ENCODE data around the gene DCAF7. TPM values are rescaled to one million over a fixed set of nuclear protein-coding genes. Genes with fewer than 3 reads are reported as not detected.

The DCAF7 gene
- total and polyA plus RNA-seq, 5 donors from 2014 or later: 41.0 to 89.4 (median 68.2) TPM

DNA sequence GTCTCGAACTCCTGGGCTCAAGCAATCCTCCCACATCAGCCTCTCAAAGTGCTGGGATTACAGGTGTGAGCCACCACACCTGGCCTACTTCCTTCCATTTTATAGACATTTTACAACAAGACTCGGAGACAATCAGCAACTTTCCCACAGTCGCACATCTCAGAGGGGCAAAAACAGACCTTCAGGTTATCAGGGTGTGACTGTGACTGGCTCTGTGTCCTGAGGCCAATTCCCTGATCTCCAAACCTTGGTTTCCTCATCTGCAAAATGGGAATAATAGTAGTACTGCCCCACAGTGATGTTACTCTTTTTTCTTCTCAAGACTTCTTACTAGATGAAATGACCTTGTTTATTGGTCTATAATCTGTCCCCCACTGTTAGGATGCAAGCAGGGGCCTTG lies 37.9 kb upstream of the DCAF7 start:
- no peaks in the 10 kb centered on the region for H3K27me3 ChIP-seq (ENCODE audit: control insufficient read depth, insufficient read depth, low read length)
- Mint-ChIP-seq H3K4me1 (no peaks in the 10 kb centered on the region), H3K27me3 (peaks cover 17% of the 10 kb centered on the region), H3K9me3 (no peaks in the 10 kb centered on the region), H3K4me3 (no peak overlapping the region), H3K27ac (no peak overlapping the region), H3K36me3 (no peaks in the 10 kb centered on the region)
- no peaks in the 10 kb centered on the region for H3K4me1 ChIP-seq (ENCODE audit: control insufficient read depth, insufficient read depth, low read length, poor library complexity, severe bottlenecking)
- no peaks in the 10 kb centered on the region for H3K9me3 ChIP-seq (ENCODE audit: control insufficient read depth in 2 of 2, low read length in 2 of 2)
- DNase-seq (no peak), ATAC-seq (ENCODE audit: low read depth in 2 of 2) (no peak)
- H3K4me3 ChIP-seq (ENCODE audit: low read depth, low read length): no peak overlapping the region
- H3K36me3 ChIP-seq (ENCODE audit: control insufficient read depth, insufficient read depth, low read length): no peaks in the 10 kb centered on the region
- no peak overlapping the region for H3K27ac ChIP-seq (ENCODE audit: insufficient read depth, low read length, poor library complexity, severe bottlenecking)

DNA sequence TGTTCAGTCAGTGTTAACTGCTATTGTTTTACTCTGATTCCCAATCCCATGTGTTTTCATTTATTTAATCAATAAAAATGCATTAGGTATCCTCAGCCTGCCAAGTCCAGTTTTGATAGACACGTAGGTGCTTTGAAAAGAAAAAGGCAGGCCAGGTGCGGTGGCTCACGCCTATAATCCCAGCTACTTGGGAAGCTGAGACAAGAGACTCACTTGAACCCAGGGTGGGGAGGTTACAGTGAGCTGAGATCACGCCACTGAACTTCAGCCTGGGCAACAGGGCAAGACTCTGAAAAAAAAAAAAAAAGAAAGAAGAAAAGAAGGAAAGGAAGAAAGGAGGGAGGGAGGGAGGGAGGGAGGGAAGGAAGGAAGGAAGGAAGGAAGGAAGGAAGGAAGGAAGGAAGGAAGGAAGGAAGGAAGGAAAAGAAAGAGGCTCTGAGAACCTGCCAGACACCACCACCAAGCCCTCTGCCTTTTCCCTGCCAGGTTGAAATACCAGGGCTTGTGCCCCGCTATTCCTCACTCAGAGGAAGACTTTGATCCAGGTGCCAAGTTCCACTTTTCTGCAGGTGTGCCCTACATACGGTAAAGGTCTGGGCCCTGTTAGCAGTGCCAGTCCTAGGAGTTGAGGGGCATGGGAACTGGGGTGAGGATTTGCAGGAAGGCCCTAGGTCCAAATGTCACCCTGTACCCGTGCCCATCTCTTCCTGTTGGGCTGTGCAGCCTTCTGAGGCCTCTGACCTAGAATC lies 37.2 kb upstream of the DCAF7 start:
- H3K36me3 Mint-ChIP-seq: no peaks in the 10 kb centered on the region
- Histone ChIP-seq H3K36me3 (ENCODE audit: control insufficient read depth, insufficient read depth, low read length) (no peaks in the 10 kb centered on the region), H3K27ac (ENCODE audit: insufficient read depth, low read length, poor library complexity, severe bottlenecking) (no peak overlapping the region), H3K4me1 (ENCODE audit: control insufficient read depth, insufficient read depth, low read length, poor library complexity, severe bottlenecking) (no peaks in the 10 kb centered on the region), H3K9me3 (ENCODE audit: control insufficient read depth in 2 of 2, low read length in 2 of 2) (no peaks in the 10 kb centered on the region), H3K27me3 (ENCODE audit: control insufficient read depth, insufficient read depth, low read length) (no peaks in the 10 kb centered on the region), H3K4me3 (ENCODE audit: low read depth, low read length) (no peak overlapping the region)
- H3K4me1 Mint-ChIP-seq: no peaks in the 10 kb centered on the region
- ATAC-seq (ENCODE audit: low read depth in 2 of 2) (no peak), DNase-seq (no peak)
- H3K27me3 Mint-ChIP-seq: peaks cover 17% of the 10 kb centered on the region
- H3K4me3 Mint-ChIP-seq: no peak overlapping the region
- H3K9me3 Mint-ChIP-seq: peaks cover 0 to 1% (median 0%) of the 10 kb centered on the region in 7 donors
- no peak overlapping the region for H3K27ac Mint-ChIP-seq

DNA sequence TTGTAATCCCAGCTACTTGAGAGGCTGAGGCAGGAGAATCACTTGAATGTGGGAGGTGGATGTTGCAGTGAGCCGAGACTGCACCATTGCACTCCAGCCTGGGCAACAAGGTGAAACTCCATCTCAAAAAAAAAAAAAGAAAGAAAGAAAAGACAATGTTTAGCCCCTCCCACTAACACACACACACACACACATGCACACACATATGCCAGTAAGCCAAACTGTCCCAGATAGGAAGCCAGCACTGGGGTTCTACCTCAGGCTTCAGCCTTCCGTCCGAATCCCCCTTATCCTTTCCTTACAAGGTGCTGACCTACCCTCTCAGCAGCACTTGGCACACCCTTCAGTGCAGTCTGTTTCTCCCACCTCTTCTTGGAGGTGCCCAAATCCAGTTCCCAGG lies 35.8 kb upstream of the DCAF7 start:
- Histone ChIP-seq H3K36me3 (ENCODE audit: control insufficient read depth, insufficient read depth, low read length) (no peaks in the 10 kb centered on the region), H3K4me1 (ENCODE audit: control insufficient read depth, insufficient read depth, low read length, poor library complexity, severe bottlenecking) (no peaks in the 10 kb centered on the region), H3K4me3 (ENCODE audit: low read depth, low read length) (no peak overlapping the region), H3K9me3 (ENCODE audit: control insufficient read depth in 2 of 2, low read length in 2 of 2) (no peaks in the 10 kb centered on the region), H3K27me3 (ENCODE audit: control insufficient read depth, insufficient read depth, low read length) (no peaks in the 10 kb centered on the region), H3K27ac (ENCODE audit: insufficient read depth, low read length, poor library complexity, severe bottlenecking) (no peak overlapping the region)
- no peak for DNase-seq
- no peaks in the 10 kb centered on the region for H3K36me3 Mint-ChIP-seq
- no peak overlapping the region for H3K27ac Mint-ChIP-seq
- ATAC-seq (ENCODE audit: low read depth in 2 of 2): no peak
- H3K4me3 Mint-ChIP-seq: no peak overlapping the region
- H3K9me3 Mint-ChIP-seq: peaks cover 0 to 1% (median 0%) of the 10 kb centered on the region in 7 donors
- H3K4me1 Mint-ChIP-seq: no peaks in the 10 kb centered on the region
- H3K27me3 Mint-ChIP-seq: peaks cover 13% of the 10 kb centered on the region

DNA sequence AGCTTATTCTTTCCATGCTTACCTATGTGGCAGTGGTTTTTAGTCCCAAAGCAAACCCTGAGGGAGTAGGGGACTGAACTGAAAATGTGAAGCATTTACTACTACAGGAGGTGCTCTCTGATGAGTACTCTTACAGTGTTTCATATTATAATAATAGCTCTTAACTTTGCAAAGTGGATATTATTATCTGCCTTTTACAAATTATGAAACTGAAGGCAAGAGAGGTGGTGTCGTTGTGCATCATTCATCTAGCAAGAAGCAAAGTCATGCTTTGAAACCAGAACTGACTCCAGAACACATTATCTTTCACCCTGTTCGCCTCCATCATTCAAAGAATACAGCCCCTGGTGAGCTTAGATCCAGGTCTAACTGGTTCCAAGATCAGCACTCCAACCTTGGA lies 35.3 kb upstream of the DCAF7 start:
- Mint-ChIP-seq H3K4me1 (no peaks in the 10 kb centered on the region), H3K27ac (no peak overlapping the region), H3K4me3 (no peak overlapping the region), H3K36me3 (no peaks in the 10 kb centered on the region), H3K27me3 (peaks cover 16% of the 10 kb centered on the region), H3K9me3 (peaks cover 0 to 1% (median 0%) of the 10 kb centered on the region in 7 donors)
- no peak overlapping the region for H3K27ac ChIP-seq (ENCODE audit: insufficient read depth, low read length, poor library complexity, severe bottlenecking)
- H3K4me3 ChIP-seq (ENCODE audit: low read depth, low read length): no peak overlapping the region
- no peak for ATAC-seq (ENCODE audit: low read depth in 2 of 2)
- no peaks in the 10 kb centered on the region for H3K4me1 ChIP-seq (ENCODE audit: control insufficient read depth, insufficient read depth, low read length, poor library complexity, severe bottlenecking)
- H3K27me3 ChIP-seq (ENCODE audit: control insufficient read depth, insufficient read depth, low read length): no peaks in the 10 kb centered on the region
- H3K36me3 ChIP-seq (ENCODE audit: control insufficient read depth, insufficient read depth, low read length): no peaks in the 10 kb centered on the region
- DNase-seq: no peak
- no peaks in the 10 kb centered on the region for H3K9me3 ChIP-seq (ENCODE audit: control insufficient read depth in 2 of 2, low read length in 2 of 2)

DNA sequence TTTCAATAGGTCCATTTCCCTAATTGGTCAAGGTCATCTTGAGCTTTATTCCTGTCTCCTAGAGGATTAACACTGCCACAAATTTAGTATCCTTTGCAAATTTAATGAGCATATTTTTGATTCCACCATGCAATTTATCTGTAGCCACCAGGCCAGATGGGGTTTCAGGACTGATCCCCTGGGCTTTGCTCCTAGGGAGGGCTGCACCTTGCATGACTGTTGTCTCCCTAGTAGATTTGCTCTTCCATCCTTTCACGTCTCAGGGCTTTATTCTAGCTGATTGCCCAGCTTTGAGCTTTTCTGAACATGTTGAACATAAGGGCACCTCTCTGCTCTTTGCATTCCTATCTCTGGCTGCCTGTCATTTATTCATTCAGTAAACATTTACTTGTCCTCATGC lies 34.9 kb upstream of the DCAF7 start:
- Mint-ChIP-seq H3K36me3 (no peaks in the 10 kb centered on the region), H3K27ac (no peak overlapping the region), H3K4me3 (peak overlapping the region in 1 of 4 donors; percentile 80), H3K9me3 (peaks cover 0 to 1% (median 0%) of the 10 kb centered on the region in 7 donors), H3K27me3 (peaks cover 16% of the 10 kb centered on the region), H3K4me1 (no peaks in the 10 kb centered on the region)
- no peak for ATAC-seq (ENCODE audit: low read depth in 2 of 2)
- H3K4me3 ChIP-seq (ENCODE audit: low read depth, low read length): no peak overlapping the region
- no peak for DNase-seq
- H3K36me3 ChIP-seq (ENCODE audit: control insufficient read depth, insufficient read depth, low read length): no peaks in the 10 kb centered on the region
- H3K9me3 ChIP-seq (ENCODE audit: control insufficient read depth in 2 of 2, low read length in 2 of 2): no peaks in the 10 kb centered on the region
- H3K4me1 ChIP-seq (ENCODE audit: control insufficient read depth, insufficient read depth, low read length, poor library complexity, severe bottlenecking): no peaks in the 10 kb centered on the region
- no peaks in the 10 kb centered on the region for H3K27me3 ChIP-seq (ENCODE audit: control insufficient read depth, insufficient read depth, low read length)
- H3K27ac ChIP-seq (ENCODE audit: insufficient read depth, low read length, poor library complexity, severe bottlenecking): no peak overlapping the region

DNA sequence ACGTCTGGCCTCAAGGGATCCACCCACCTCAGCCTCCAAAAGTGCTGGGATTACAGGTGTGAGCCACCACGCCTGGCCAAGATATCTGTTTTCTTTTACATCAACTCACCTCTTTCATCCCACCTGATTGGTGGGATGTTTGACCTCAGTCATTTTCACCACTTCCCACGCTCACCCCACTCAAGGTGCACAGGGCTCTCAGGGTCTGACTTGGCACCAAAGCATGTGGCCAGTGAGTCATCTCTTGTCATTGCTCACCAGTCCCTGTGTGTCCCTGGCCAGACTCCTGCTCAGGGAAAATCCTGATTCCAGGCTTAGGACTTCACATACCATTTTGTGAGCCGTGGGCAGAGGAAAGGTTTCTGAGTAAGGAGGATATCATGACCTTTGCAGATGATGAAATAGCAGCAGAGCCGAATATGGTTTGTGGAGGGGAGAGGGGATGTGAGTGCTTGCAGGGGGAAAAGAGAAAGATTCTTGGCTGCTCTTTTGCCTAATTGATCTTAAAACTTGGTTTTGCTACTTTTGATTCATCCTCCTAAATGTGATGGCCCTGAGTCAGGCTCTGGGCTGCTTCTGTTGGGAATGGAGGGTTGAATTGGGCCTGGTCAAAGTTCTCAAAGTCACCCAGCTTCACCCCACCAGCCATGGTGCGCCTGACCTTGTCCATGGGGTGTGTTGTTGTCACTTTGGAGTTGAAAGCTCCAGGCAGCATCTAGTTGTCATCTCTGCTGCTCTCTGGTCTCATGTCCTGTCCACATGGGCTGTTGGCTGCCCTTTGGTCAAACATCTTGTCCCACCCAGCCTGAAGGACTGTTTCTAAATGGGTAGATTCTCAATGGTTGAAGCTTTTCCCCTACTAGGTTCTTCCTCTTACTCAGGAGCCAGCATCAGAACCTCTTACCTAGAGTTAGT lies 33.1 kb upstream of the DCAF7 start:
- no peaks in the 10 kb centered on the region for H3K9me3 ChIP-seq (ENCODE audit: control insufficient read depth in 2 of 2, low read length in 2 of 2)
- no peak overlapping the region for H3K4me3 ChIP-seq (ENCODE audit: low read depth, low read length)
- no peaks in the 10 kb centered on the region for H3K36me3 ChIP-seq (ENCODE audit: control insufficient read depth, insufficient read depth, low read length)
- Mint-ChIP-seq H3K36me3 (no peaks in the 10 kb centered on the region), H3K27ac (no peak overlapping the region), H3K4me3 (no peak overlapping the region), H3K4me1 (no peaks in the 10 kb centered on the region), H3K27me3 (peaks cover 21% of the 10 kb centered on the region), H3K9me3 (peaks cover 0 to 1% (median 0%) of the 10 kb centered on the region in 7 donors)
- ATAC-seq (ENCODE audit: low read depth in 2 of 2) (no peak), DNase-seq (no peak)
- no peaks in the 10 kb centered on the region for H3K27me3 ChIP-seq (ENCODE audit: control insufficient read depth, insufficient read depth, low read length)
- no peak overlapping the region for H3K27ac ChIP-seq (ENCODE audit: insufficient read depth, low read length, poor library complexity, severe bottlenecking)
- no peaks in the 10 kb centered on the region for H3K4me1 ChIP-seq (ENCODE audit: control insufficient read depth, insufficient read depth, low read length, poor library complexity, severe bottlenecking)

DNA sequence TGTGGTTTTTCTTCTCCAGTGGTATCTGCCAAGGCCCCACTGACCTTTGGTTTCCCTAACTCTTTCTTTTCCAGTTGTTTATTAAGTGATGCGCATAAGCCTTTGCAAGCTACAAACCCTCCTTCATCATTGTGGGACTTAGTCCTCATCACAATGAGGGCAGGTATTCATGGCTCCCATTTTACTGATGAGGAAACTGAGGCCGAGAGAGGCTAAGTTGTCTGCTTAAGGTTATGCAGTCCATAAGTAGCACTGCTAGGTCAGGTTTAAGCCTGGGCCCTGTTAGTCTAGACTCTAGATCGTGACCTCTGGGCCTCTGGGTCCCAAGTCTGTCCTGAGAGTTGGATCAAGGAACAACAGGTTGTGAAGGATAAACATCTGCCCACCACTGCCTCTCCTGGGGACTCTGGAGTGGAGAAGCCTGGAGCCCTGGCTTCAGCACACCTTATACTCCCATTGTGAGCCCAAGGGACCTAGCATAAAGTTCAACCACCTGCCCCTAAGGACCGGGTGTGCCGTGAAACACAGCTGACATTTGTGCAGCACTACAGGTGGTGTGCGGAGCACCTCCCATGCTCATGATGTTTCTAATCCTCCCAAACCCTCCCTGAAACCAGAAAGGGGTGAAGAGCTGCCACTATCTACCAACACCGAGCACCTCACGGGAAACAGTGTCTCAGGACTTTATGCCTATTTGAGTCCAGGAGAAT lies 32.3 kb upstream of the DCAF7 start:
- H3K4me1 Mint-ChIP-seq: no peaks in the 10 kb centered on the region

More for the DNA sequence above, 32.3 kb upstream of the DCAF7 start:
- no peak overlapping the region for H3K4me3 Mint-ChIP-seq
- Histone ChIP-seq H3K4me3 (ENCODE audit: low read depth, low read length) (no peak overlapping the region), H3K27me3 (ENCODE audit: control insufficient read depth, insufficient read depth, low read length) (no peaks in the 10 kb centered on the region), H3K9me3 (ENCODE audit: control insufficient read depth in 2 of 2, low read length in 2 of 2) (no peaks in the 10 kb centered on the region), H3K36me3 (ENCODE audit: control insufficient read depth, insufficient read depth, low read length) (no peaks in the 10 kb centered on the region), H3K27ac (ENCODE audit: insufficient read depth, low read length, poor library complexity, severe bottlenecking) (no peak overlapping the region), H3K4me1 (ENCODE audit: control insufficient read depth, insufficient read depth, low read length, poor library complexity, severe bottlenecking) (no peaks in the 10 kb centered on the region)
- no peaks in the 10 kb centered on the region for H3K36me3 Mint-ChIP-seq
- H3K27me3 Mint-ChIP-seq: peaks cover 26% of the 10 kb centered on the region
- H3K9me3 Mint-ChIP-seq: peaks cover 0 to 1% (median 0%) of the 10 kb centered on the region in 7 donors
- ATAC-seq (ENCODE audit: low read depth in 2 of 2): no peak
- no peak overlapping the region for H3K27ac Mint-ChIP-seq
- no peak for DNase-seq

Data from CD4-positive, CD25-positive, alpha-beta regulatory T cell (primary cell).